Measurements from ENCODE around the gene STRA8.

Gene STRA8, protein sequence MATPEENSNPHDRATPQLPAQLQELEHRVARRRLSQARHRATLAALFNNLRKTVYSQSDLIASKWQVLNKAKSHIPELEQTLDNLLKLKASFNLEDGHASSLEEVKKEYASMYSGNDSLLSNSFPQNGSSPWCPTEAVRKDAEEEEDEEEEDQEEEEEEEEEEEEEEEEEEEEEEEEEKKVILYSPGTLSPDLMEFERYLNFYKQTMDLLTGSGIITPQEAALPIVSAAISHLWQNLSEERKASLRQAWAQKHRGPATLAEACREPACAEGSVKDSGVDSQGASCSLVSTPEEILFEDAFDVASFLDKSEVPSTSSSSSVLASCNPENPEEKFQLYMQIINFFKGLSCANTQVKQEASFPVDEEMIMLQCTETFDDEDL

DNA sequence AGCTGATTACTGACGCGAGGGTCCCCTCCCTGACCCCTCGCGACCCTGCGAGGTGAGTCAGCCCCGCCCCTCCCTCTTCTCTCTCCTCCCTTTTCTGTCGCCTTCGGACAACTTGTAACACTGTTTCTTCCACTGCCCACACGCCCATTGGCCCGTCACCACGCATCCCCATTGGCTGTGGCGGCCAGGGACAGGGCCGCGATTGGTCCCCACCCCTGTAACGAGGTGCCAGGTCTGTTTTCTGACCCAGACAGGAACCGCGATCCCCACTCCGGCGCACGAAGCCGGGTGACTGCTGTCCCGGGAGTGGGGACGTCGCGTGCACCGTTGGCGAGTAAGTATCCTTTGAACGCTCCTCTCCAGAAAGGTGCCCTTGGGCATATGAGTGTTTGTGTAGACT, at the start of gene STRA8:
TSS of gene STRA8 (plus strand) at position 269 of the 400 bp plus-strand sequence. CDS start 6,687 bp downstream, outside the sequence.
- DNase-seq: no peak

DNA sequence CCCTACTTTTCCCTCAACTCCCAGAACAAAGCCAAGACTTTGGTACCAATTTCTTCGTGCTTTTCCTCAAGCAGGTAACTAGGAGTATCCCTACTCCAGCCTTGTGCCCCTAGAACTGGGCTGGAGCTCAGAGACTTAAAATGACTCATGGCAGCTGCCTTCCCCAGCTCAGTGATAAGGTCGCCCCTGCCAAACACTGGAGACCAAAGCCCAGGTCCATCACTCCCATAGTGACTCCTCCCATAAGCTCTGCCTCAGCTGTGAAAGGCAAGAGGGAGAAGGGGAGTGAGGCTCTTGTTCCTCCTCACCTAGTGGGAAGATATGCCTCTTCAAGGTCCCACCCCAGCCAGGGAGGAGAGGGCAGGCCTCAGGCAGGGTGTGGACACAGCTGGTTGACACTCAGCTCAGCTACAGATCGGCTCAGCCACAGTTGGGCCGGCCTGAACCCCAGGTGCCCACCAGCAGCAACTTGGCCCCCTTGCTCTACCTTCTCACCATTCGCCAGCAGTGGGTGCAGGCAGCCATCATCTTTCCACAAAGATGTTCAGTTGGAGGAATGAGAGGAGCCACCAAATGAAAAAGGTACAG, 49.3 kb upstream of the STRA8 start:
- DNase-seq: no peak

DNA sequence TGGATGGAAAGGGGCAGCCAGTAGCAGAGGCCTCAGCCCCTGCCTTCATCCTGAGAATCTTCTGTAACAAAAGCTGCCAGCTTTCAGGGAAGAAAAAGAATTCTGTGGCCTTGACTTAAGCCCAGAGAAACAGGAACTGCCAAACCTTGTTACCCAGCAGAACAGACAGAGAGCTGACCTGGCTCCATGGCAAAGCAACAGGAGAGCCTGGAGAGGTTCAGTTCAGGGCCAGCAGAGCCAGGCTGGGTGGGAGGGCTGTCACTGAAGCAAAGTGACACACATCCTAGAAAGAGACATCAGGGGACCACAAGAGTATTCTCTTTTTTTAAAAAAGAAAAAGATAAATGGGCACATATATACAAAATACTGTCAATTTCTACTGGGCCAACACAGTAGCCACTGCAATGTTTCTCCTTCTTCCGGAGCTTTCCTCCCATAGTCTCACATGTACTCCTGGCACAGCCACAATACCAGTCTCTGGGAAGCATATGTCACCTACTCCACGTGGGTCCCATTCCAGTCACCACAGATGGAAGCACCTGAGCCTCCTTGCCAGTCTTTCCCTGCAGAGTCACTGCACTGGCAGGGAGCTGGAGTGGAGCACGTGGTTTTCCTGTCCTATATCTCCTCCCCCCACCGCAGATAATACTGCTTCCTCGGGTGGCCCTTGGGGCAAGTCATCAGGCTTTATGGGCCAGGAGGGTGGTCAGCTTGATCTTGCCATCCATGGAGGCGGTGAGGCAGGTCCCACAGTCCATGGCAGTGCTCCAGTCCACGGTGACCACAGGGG, 48.0 kb upstream of the STRA8 start:
- DNase-seq: no peak

DNA sequence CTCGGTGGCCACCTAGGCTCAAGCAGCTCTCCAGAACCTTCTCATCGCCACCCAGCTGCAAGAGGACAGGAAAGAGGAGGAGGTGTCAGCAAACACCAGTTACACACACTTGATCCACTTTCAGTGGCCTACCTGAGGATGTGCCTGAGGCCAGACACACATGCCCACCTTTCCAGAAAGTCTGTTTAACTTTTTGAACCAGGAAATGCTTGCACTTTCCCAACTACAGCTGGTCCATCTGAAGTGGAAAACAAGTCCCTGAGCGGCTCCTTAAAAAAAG, 47.4 kb upstream of the STRA8 start:
- DNase-seq: no peak

DNA sequence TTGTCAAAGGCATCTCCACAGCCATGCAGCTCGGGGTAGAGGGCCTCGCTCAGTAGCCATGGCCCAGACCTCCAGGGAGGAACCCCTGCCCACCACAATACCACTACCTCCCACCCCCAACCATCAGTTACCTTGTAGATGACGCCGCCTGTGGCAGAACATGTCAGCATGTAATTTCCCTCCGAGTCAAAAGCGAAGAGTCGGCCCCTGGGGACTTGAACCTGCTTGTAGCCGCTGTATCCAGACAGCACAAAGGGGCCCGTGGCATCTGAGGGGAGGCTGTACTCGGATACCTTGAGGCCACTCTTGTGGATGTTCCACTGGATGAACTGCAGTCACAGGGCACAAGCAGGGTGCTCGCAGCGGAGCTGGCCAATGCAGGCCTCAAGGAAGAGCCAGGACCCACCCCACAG, 46.8 kb upstream of the STRA8 start:
- DNase-seq: no peak

DNA sequence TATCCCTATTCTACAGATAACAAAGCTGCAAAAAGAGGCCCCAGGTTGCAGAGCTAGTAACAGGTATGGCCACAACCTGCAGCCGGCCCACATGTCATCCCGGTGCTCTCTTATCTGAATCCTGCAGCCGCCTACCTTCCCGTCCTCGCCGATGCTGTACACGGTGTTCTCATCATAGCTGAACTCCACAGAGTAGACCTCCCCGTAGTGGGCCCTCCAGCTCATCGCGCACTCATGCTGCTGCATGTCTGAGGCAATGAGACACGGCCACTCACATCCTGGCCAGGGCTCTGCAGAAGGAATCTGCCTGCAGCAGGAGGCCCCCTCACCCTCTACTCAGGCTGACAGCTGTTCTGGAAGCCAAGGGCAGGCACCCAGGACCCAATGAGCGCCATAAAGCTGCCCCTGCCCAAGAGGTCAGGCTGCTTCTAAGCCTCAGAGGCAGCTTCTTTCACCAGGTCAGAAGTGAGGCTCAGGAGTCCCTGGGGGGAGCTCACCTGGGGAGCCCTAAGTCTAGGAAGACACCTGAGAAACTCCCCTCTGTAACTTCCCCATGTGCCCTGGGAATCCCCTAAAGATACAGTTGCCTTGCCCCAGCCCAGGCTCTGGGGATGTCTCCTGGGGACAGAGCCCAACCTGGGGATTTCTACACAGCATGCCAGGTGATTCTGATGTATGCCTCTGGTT, 45.2 kb upstream of the STRA8 start:
- no peak for DNase-seq

DNA sequence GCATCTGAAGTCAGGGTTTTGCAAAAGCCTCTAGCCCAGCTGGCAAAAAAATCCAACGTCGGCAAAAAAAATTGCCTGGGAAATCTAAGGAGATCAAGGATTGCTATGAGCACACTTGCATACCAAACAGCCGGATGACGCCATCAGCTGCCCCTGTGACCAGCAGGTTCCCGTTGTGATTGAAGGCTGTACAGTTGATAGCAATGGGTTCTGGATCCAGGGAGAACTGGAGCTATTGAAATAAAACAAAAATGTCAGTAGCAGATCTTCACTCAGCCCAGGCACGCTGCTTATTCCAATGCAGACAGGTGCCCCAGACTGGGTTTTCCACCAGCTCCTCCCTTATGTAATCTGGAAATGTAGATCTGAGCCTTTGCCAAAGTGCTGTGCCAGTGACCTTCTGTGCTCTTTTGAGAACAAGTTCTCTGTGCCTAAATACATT, 44.4 kb upstream of the STRA8 start:
- no peak for DNase-seq

DNA sequence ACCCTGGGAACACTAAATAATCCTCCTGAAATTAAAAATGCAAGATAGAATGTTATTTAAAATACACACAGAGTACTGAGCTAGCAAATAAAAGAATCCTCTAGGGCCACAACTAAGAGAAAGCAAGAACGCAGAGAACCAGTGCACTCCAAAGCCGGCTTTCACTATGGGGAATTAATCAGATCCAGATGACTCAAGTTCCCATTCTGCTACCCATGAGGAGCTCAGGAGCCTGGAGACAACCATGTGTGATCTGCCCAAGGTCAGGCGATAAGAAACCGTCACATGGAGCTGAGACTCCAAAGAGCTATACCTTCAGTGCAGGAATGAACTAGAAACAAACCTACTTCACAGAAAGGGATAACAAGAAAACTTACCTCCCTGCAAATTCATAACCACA, 43.7 kb upstream of the STRA8 start:
- no peak for DNase-seq

DNA sequence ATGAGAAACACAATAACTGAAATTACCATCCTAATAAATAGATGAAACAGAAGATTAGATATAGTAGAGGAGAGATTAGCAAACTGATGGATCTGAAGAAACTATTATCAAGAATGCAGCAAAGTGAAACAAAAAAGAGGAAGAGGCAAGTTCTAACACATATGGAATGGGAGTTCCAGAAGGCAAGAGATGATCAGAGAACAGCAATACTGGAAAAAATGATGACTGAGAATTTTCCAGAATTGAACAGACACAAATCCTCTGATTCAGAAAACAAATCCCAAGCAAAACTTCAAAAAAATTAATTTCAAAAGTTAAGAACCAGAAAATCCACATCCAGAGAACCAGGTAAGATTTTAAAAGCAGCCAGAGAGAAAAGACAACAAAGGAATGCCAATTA, 42.9 kb upstream of the STRA8 start:
- DNase-seq: no peak

DNA sequence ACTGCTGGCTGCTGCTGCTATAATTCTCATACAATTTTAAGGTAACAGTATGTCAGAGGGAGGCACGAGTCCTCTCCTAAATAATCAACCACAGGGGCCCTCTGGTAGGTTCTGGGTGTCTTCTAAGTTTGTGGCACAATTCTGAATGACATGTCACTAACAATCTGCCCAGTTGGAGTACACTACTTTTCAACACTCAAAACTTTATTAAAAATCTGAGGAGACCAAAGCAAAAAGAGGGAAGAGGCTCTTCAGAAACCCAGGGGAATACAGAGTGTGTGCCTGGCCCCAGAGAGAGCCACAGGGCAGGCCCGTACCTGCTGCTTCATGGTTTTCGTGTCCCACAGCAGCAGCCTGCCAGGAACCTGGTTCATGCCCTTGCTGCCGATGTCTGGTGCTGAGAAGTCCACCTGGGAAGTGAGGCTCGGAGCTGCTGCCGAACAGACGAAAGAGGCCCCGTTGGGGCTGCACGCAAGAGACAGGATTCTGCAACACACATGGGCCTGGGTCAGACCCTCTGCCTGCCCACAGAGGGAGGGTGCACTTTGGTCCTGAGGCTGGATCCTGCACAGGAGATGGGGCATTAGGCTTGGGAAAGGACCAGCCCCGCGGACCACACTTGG, 40.6 kb upstream of the STRA8 start:
- DNase-seq: no peak

DNA sequence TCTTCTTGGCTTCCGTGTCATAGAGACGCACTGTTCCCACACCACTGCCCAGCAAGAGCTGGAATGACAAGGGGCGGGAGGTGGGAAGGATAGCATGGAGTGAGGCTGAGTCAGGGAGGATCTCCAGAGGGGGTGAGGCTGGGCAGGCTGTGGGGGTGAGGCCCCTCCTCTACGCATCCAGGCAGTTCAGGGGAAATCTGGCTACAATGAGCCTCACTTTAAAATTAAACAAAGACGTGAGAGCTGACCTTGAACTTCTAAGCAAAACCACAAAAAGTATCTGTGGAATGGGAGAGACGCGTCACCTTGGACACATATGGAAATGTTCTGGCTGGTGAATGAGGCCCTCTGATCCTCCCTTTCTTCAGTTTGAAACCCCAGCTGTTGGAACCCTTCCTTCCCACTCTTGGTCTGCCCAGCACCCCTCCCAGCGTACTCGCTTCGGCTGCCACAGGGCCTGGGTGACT, 40.0 kb upstream of the STRA8 start:
- DNase-seq: no peak

DNA sequence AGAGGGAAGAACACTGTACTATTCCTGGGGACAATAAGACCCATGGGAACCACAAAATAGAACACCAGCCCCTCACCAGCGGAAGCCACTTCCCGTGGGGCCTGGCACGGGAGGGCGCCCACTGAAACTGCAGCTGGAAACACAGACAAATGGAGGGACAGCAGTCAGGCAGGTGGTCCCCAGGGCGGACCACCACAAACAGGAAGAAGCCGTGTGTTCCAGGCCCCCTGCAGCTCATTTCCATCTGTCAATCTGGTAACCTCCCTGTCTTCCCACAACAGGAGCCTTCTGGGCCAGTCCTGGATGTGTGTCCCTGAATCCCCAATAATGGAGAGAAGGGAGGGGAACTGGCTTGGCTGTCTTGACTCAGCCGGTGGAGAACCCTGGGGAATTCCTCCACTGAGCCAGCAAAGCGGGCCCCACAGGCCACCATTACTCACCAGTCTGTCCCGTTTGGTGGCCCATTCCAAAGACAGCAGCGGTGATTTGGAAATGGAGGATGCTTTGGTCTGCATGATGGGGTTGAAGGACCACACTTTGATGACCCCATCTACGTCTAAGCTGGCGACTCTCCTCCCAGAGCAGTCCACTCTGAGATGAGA, 39.0 kb upstream of the STRA8 start:
- DNase-seq: no peak

DNA sequence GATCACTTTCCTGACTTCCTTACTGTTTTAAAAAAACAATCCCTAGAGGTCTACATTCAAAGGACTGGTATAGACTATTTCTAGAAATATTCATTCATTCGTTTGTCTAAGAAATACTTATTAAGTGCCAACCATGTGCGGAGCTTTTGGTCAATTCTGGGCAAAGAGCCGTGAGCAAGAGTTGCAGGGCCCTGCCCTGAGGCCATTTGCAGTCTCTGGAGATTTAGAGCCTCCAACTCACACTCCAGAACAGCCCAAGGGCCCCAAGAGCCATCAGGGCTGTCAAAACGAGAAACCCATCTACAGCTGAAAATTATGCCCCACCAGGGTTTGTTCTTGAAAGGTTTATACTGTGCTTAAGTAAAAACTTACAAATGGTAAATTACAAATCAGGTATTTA, 38.5 kb upstream of the STRA8 start:
- DNase-seq: no peak

DNA sequence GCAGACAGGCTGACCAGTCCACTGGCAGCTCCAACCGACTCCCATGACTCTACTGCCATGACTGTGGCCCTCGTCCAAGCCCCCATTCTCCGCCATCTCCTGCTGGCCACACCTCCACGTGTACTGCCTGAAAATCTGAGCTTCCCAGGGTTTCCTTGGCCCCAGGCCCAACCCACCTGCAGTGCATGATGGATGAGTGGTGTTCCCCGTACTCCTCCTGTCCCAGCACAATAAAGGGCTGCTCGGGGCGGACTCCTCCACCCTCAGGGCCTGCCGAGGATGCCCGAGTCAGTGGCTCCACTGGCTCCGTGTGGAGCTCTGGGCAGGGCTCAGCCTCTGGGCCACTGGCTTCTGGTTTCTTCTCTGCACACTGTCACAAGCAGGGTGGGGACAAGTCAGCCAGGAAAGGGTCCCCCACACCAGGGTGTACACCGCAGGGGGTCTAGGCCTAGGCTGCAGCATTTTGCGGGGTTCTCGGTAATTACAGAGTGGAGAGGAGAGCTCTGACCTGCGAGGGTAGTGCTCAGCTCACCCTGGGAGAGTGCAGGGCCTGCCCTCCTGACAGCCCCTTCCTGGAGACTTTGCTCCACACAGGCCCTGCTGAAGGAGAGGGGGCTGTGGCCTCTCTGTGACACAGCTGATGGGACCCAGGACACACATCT, 37.5 kb upstream of the STRA8 start:
- no peak for DNase-seq

DNA sequence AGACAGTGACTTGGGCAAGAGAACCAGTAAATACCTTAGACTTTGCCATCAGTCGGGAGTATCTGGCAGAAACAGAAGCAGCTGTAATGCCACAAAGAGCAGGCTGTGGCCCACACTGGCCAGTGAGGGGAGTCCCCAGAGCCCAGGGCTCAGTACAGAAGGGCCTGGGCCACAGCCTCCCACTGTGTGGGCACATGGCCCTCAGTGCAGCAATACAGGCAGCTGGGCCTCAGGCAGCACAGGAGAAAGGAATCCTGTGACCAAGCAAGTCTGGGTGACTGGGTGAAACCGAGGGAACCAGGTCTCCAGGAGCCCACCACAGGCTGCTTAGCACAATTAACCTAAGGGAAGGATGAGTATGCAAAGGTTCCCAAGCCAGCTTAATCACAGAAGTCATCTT, 36.3 kb upstream of the STRA8 start:
- no peak for DNase-seq

DNA sequence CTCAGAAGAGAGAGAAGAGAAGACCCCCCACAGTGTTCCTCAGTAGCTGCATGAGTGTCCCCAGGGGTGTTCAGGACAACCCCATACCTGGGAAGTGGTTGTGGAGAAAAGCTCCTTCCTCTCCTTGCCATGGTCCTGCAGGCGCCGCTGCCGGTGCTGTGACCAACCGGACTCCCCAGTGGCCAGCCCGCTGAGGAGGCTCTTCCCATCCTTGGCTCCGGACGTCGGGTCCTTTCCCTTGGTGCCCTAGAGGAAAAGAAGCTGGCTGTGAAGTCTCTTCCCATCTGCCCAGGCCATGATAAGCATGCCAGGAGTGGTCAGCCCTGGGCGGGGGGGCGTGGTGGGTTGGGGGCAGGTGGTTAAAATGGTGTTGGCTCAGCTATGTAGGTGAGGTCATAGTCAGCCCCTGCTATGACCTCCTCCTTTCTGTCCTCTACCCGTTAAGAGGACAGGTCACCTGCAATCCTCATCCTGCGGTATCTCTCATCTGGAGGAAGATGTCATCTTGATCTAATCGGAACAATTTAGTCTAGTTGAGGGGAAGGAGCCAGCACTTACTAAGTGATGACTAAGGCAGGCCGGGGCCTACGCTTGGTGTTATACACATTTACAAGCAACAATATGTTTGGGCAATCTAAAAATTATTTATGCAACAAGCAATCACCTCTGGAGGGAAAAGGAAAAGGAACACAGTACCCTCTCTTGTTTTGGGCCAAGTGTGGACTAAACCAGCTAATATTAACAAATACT, 35.6 kb upstream of the STRA8 start:
- DNase-seq: no peak

DNA sequence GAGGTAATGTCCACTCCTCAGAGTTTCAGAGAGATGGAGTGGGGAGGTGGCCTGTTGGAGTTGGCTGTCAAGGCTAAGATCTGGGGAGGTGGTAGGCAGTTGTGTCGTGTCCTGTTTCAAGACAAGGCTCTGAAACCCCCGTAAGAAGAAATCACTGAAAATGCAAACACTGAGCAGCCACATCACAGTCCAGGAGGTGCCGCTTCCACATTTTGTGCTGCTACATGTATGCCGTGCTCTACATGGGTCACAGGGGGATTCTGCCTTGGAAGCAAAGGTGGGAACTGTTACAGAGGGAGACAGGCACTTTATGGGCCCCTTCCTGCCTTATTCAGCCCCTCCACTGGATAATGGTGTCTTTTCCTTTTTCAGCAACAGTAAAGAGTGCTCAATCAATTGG, 34.2 kb upstream of the STRA8 start:
- DNase-seq: no peak

DNA sequence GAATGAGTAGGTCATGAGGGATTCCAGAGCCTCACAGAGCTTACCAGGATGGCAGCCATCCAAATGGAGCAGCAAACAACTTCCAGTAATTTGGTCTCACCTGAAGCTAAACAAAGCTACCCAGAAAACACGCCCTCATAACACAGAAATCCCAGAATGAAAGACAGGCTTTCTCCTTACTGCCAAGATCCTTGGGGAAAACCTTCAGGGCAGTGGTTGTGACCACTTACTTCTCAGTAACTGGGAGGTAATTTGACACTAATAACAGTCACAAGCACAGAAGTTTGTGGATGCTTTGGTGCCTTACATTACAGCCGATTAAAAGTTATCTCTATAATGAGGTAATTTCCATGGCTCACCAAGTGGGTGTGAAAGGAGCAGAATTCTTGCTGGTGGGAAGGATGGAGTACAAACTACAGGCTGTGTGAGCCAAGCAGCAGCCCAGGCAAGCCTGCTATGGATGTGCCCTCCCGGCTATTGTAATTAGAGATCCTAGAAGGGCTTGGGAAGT, 32.8 kb upstream of the STRA8 start:
- no peak for DNase-seq

DNA sequence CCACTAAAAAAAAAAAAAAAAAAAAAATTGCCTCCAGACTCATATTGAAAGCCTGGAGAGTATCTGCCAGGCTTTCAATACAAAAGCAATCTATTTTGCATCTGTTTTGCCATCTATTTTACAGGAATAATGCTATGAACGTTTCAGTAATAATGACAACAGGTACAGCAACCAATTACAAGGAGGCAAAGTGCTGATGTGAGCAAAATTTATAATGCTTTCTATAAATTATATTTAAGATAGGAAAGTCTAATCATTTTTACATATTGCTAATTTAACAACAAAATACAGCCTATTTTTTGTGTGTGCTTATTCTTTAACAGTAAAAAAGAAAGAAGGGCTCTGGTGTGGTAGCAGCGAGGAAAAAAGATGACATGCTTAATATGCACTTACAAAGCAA, 32.3 kb upstream of the STRA8 start:
- no peak for DNase-seq

DNA sequence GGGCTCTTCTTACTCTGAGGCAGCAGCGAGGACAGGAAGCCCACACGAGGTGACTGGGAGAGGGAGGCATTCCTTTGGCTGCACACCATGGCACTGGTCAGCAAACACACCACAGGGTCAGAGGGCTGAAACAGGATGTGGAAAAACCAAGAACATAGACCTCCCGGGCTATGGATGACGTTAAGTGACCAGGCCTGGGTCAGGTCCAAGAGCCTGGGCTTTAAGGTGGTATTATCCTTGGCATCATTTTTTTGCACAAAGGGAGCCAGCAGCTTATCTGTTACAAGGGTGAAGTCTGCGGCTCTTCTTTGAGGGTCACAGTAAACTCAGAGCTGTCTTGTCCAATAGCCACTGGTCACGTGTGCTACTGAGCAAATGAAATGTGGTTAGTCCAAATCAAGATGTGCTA, 29.3 kb upstream of the STRA8 start:
- no peak for DNase-seq

DNA sequence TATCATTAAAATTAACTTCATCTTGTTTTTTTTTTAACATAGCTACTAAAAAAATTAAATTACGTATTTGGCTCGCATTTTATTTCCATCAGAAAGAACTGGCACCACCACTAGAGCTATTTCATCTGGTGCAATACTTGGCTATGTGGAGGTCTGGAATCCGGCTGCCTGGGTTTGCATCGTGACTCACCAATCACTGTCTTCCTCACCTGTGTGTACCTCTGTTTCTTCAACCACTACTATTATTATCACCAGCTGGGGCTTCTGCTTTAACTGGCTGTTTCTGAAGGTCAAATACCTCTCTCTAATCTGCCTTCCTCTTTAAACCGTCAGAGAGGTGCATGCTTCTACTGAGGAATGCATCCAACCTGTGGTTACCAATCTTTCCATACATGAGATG, 28.8 kb upstream of the STRA8 start:
- no peak for DNase-seq
